Measurements from ENCODE around the gene AP3S2. TPM values are rescaled to one million over a fixed set of nuclear protein-coding genes. Genes with fewer than 3 reads are reported as not detected.

The AP3S2 gene
- total RNA-seq, 4 donors from 2014 or later: 37.3 to 73.8 (median 56.2) TPM

- ATAC-seq (ENCODE audit: low FRiP score) (no peak), DNase-seq (ENCODE audit: low spot score) (no peak)
- no peak for TF ChIP-seq CTCF (IDR thresholded peaks at IDR 0.05)
These were observed 89.6 kb downstream of the AP3S2 start for GRCh38 chr15:89803941-89804800.

- no peak for TF ChIP-seq CTCF (IDR thresholded peaks at IDR 0.05)
- no peak for DNase-seq (ENCODE audit: low spot score)
- ATAC-seq (ENCODE audit: low FRiP score): no peak
These were observed 90.6 kb downstream of the AP3S2 start for GRCh38 chr15:89802986-89803824.

GRCh38 chr15:89802231-89802928 is 91.4 kb downstream of the AP3S2 start:
- TF ChIP-seq CTCF (IDR thresholded peaks at IDR 0.05): no peak
- no peak for DNase-seq (ENCODE audit: low spot score)
- no peak for ATAC-seq (ENCODE audit: low FRiP score)

GRCh38 chr15:89801471-89802195 is 92.2 kb downstream of the AP3S2 start:
- ATAC-seq (ENCODE audit: low FRiP score) (no peak), DNase-seq (ENCODE audit: low spot score) (no peak)
- no peak for TF ChIP-seq CTCF (IDR thresholded peaks at IDR 0.05)

- no peak for ATAC-seq (ENCODE audit: low FRiP score)
- no peak for DNase-seq (ENCODE audit: low spot score)
- TF ChIP-seq CTCF (IDR thresholded peaks at IDR 0.05): no peak
These were observed 93.8 kb downstream of the AP3S2 start for GRCh38 chr15:89799918-89800498.

All from omental fat pad (tissue), 4 donors.